GM19324 (cell line): Measurements from ENCODE around the gene MEN1.
"Not testable (repeated sequence)": the region's sequence is repeated elsewhere in the genome, so short reads cannot be mapped to it uniquely, and the experiment has no call there.

Experiments used
- ATAC-seq: cut with Tn5 transposase; IDR thresholded peaks from one replicate; pipeline ENCODE4 v1.9.1; 2021; ENCODE audit warnings: mild to moderate bottlenecking, moderate library complexity; ENCODE audit not compliant: unreplicated experiment, low FRiP score

Gene MEN1

GRCh38 chr11:64834031-64834722 is 23.8 kb upstream of the MEN1 start:
- ATAC-seq: no peak

- no peak for ATAC-seq
These were observed 23.2 kb upstream of the MEN1 start for GRCh38 chr11:64833509-64833908.

- no peak for ATAC-seq
These were observed 22.8 kb upstream of the MEN1 start for GRCh38 chr11:64833198-64833502.

- no peak for ATAC-seq
These were observed 22.3 kb upstream of the MEN1 start for GRCh38 chr11:64832467-64833197.

GRCh38 chr11:64831411-64831891 is 21.1 kb upstream of the MEN1 start:
- ATAC-seq: no peak

GRCh38 chr11:64829536-64830251 is 19.3 kb upstream of the MEN1 start:
- ATAC-seq: no peak

GRCh38 chr11:64827451-64827839 is 17.1 kb upstream of the MEN1 start:
- no peak for ATAC-seq

- ATAC-seq: no peak
These were observed 16.5 kb upstream of the MEN1 start for GRCh38 chr11:64826578-64827450.

- ATAC-seq: no peak
These were observed 15.7 kb upstream of the MEN1 start for GRCh38 chr11:64826062-64826461.

- no peak for ATAC-seq
These were observed 13.3 kb upstream of the MEN1 start for GRCh38 chr11:64823568-64824119.

GRCh38 chr11:64817476-64817875 is 7.1 kb upstream of the MEN1 start:
- no peak for ATAC-seq

- not testable (repeated sequence) for ATAC-seq
These were observed 5.1 kb upstream of the MEN1 start for GRCh38 chr11:64815433-64815832.

- no peak for ATAC-seq
These were observed 4.4 kb upstream of the MEN1 start for GRCh38 chr11:64814712-64815187.

- no peak for ATAC-seq
These were observed 3.5 kb upstream of the MEN1 start for GRCh38 chr11:64813826-64814225.

GRCh38 chr11:64810891-64811272 is 531 bp upstream of the MEN1 start:
- peak; percentile 7 for ATAC-seq

GRCh38 chr11:64809781-64810241 is 540 bp downstream of the MEN1 start:
- peak; percentile 5 for ATAC-seq

GRCh38 chr11:64805481-64805880 is 4.9 kb downstream of the MEN1 start:
- ATAC-seq: no peak

- ATAC-seq: no peak
These were observed 5.8 kb downstream of the MEN1 start for GRCh38 chr11:64804346-64805210.

- no peak for ATAC-seq
These were observed 6.5 kb downstream of the MEN1 start for GRCh38 chr11:64803846-64804345.
